PFSK-1 (cell line): Measurements from ENCODE around the gene C10orf143.

Experiments used
- FOXP2 ChIP-seq: optimal IDR thresholded peaks from 2 replicates; pipeline ENCODE3; 2011; ENCODE audit warnings: borderline replicate concordance, control low read depth, inconsistent platforms; ENCODE audit not compliant: insufficient read depth; ENCODE audit errors: extremely low read length, extremely low read depth
- POLR2AphosphoS5 ChIP-seq: IDR thresholded peaks from 2 replicates; pipeline ENCODE4 v1.6.1; 2012; ENCODE audit warnings: low read depth, mild to moderate bottlenecking, control low read depth, low read length, moderate library complexity
- SIN3A ChIP-seq: IDR thresholded peaks from 2 replicates; pipeline ENCODE4 v1.6.1; 2012; ENCODE audit warnings: mild to moderate bottlenecking, low read length, moderate library complexity, borderline replicate concordance; ENCODE audit not compliant: insufficient read depth
- TAF1 ChIP-seq: IDR thresholded peaks from 2 replicates; pipeline ENCODE4 v1.6.1; 2012; ENCODE audit warnings: low read length, control low read depth, borderline replicate concordance; ENCODE audit not compliant: insufficient read depth
- TF ChIP-seq, protein P1 (sequence below), 2 experiments: IDR thresholded peaks; 2 replicates each; pipeline versions ENCODE4 v1.6.1 to v1.8.0; 2011 to 2012; ENCODE audit warnings: low read depth in 2 of 2, low read length in 2 of 2, control low read depth in 1 of 2, inconsistent platforms in 1 of 2, mild to moderate bottlenecking in 1 of 2, moderate library complexity in 1 of 2; ENCODE audit not compliant: insufficient read depth in 1 of 2

C10orf143 gene

DNA sequence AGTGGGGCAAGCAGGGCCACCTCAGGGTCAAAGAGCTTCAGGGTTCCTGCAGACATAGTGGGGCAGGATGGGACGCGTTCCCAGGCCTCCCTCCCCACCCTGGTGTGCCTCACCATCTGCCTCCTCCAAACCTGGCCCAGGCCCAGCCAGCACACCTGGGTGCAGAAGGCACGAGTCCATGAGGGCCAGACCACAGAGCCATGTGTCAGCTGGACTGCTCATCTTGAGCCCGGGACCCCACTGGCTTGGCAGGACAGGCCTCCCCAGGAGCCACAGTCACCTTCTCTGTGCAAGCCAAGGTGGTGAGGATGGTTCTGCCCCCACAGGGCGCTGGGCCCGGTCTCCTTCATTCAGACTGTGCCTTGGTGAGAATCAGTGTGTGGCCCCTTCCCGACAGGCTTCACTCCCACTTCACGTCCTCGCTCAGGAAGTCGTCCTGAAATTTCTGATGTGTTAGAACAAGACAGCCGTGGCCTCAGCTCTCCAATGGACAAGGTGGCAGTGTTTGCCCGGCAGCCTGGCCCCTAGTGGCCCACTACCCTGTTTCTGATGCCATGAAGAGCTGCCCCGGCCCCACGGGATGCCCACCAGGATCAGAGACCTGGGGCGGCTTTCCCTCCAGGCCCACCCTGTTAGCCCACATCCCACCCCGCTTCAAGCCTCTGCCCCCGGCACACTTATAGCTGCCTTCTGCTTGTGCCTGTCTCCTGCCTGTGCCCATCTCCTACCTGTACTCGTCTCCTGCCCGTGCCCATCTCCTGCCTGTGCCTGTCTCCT lies 87.0 kb downstream of the C10orf143 start:
- TF ChIP-seq FOXP2 (no peak), POLR2AphosphoS5 (no peak), TAF1 (no peak), SIN3A (no peak)
- TF ChIP-seq, protein P1, sequence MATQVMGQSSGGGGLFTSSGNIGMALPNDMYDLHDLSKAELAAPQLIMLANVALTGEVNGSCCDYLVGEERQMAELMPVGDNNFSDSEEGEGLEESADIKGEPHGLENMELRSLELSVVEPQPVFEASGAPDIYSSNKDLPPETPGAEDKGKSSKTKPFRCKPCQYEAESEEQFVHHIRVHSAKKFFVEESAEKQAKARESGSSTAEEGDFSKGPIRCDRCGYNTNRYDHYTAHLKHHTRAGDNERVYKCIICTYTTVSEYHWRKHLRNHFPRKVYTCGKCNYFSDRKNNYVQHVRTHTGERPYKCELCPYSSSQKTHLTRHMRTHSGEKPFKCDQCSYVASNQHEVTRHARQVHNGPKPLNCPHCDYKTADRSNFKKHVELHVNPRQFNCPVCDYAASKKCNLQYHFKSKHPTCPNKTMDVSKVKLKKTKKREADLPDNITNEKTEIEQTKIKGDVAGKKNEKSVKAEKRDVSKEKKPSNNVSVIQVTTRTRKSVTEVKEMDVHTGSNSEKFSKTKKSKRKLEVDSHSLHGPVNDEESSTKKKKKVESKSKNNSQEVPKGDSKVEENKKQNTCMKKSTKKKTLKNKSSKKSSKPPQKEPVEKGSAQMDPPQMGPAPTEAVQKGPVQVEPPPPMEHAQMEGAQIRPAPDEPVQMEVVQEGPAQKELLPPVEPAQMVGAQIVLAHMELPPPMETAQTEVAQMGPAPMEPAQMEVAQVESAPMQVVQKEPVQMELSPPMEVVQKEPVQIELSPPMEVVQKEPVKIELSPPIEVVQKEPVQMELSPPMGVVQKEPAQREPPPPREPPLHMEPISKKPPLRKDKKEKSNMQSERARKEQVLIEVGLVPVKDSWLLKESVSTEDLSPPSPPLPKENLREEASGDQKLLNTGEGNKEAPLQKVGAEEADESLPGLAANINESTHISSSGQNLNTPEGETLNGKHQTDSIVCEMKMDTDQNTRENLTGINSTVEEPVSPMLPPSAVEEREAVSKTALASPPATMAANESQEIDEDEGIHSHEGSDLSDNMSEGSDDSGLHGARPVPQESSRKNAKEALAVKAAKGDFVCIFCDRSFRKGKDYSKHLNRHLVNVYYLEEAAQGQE (IDR thresholded peaks at IDR 0.05; ENCODE audit: insufficient read depth in 1 of 2, low read depth in 2 of 2, low read length in 2 of 2): no peak

DNA sequence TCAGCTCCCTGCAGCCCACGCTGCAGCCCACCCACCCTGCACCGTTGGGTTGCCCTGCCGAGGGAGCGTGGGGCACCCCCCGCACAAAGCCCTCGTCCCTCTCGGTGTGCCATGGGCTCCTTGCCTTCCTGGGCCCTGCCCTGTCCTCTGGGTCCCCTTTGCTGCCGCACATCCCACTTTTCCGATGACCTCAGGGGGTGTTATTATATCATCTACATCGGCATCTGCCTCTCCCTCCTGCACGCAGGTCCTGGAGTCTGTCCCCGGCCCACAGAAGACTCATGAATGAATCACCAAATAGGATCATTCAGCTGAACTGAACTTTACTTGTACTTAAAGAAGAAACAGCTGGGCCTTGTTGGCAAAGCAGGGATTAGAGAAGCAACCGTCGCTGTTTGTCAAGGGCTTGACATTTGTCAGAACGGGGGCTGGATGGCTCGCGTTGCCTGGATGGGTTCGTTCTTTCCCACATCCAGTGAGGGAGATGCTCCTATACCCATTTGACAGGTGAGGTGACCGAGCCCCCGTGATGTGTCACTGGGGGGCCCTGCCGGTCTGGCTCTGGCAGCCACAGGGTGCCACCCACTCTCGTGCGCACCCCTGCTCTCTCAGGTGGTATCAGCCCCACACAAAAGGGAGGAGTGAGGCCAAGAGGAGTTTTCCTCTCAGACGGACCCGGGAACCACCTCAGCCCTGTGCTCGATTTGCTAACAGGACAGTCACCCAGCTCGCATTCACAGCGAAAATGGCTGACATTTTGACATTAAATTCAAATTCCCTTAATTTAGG lies 87.9 kb downstream of the C10orf143 start:
- TF ChIP-seq POLR2AphosphoS5: no peak
- no peak for TF ChIP-seq SIN3A
- TF ChIP-seq FOXP2: no peak
- TF ChIP-seq, protein P1 (IDR thresholded peaks at IDR 0.05; ENCODE audit: insufficient read depth in 1 of 2, low read depth in 2 of 2, low read length in 2 of 2): no peak
- TF ChIP-seq TAF1: no peak

- TF ChIP-seq POLR2AphosphoS5 (no peak), FOXP2 (no peak), SIN3A (no peak), TAF1 (no peak)
- TF ChIP-seq, protein P1 (IDR thresholded peaks at IDR 0.05; ENCODE audit: insufficient read depth in 1 of 2, low read depth in 2 of 2, low read length in 2 of 2): no peak
Observed at GRCh38 chr10:130022086-130022485, 88.5 kb downstream of the C10orf143 start.

- TF ChIP-seq TAF1: no peak
- TF ChIP-seq, protein P1 (IDR thresholded peaks at IDR 0.05; ENCODE audit: insufficient read depth in 1 of 2, low read depth in 2 of 2, low read length in 2 of 2): no peak
- no peak for TF ChIP-seq SIN3A
- TF ChIP-seq FOXP2: no peak
- TF ChIP-seq POLR2AphosphoS5: no peak
Observed at GRCh38 chr10:130021383-130021950, 89.2 kb downstream of the C10orf143 start.
